Panc1 (cell line): Measurements from ENCODE around the gene ARHGEF12. TPM values are rescaled to one million over a fixed set of nuclear protein-coding genes. Genes with fewer than 3 reads are reported as not detected.

ENCODE experiments used
- ATAC-seq: fragments of 200-7000 bp; cut with Tn5 transposase; 2 replicates; pipeline ENCODE4 v1.9.1; 2020; ENCODE audit warnings: mild to moderate bottlenecking, moderate library complexity
- BruUV-seq: library from RNA; stranded (reverse); fragments of 400-500 nt; replicated peaks from 2 replicates; lab custom pipeline; 2021; lab: Mats Ljungman, UMichigan
- CTCF ChIA-PET: fragments of 300-600 bp; sonication (Branson Sonifier 250); formaldehyde crosslinking; loops from one replicate; lab custom pipeline; 2022; ENCODE audit warnings: antibody characterized with exemption; lab: Charles Lee
- POLR2A ChIA-PET: fragments of 300-600 bp; sonication (Branson Sonifier 250); formaldehyde crosslinking; loops from one replicate; lab custom pipeline; 2022; ENCODE audit warnings: antibody characterized with exemption; lab: Charles Lee
- DNase-seq: peaks from one replicate; pipeline ENCODE4 v3.0.0-alpha.2; 2010; ENCODE audit warnings: low read depth, low spot score
- H3K27ac ChIP-seq: 2 replicates; pipeline ENCODE4 v1.5.1; 2011; ENCODE audit warnings: mild to moderate bottlenecking, low read length, inconsistent platforms
- H3K27me3 ChIP-seq: fragments of 200-500 bp; sonication (Bioruptor generic); 2 replicates; pipeline ENCODE4 v1.6.0; 2014; ENCODE audit warnings: low read length, inconsistent platforms; ENCODE audit not compliant: control insufficient read depth, insufficient read depth
- H3K36me3 ChIP-seq: fragments of 200-500 bp; sonication (Bioruptor generic); 2 replicates; pipeline ENCODE4 v1.5.1; 2014; ENCODE audit warnings: inconsistent platforms, mild to moderate bottlenecking, low read length, moderate library complexity; ENCODE audit not compliant: control insufficient read depth, insufficient read depth
- H3K4me1 ChIP-seq: 2 replicates; pipeline ENCODE4 v1.5.1; 2011; ENCODE audit warnings: inconsistent platforms, mild to moderate bottlenecking, low read length, moderate library complexity; ENCODE audit not compliant: control insufficient read depth, insufficient read depth
- H3K4me3 ChIP-seq, 2 experiments: 2 replicates each; pipeline ENCODE4 v1.5.1; 2011 to 2012; ENCODE audit warnings: low read depth in 2 of 2, low read length in 2 of 2, mild to moderate bottlenecking in 2 of 2, inconsistent platforms in 1 of 2, moderate library complexity in 1 of 2
- H3K9me3 ChIP-seq: fragments of 200-500 bp; sonication (Bioruptor generic); 2 replicates; pipeline ENCODE4 v1.5.1; 2014; ENCODE audit warnings: low read depth, mild to moderate bottlenecking, inconsistent platforms, low read length, moderate library complexity; ENCODE audit not compliant: control insufficient read depth, insufficient read depth
- CTCF ChIP-seq: fragments of 450-650 bp; IDR thresholded peaks from 2 replicates; pipeline ENCODE4 v1.5.1; 2017; ENCODE audit warnings: mild to moderate bottlenecking
- POLR2AphosphoS5 ChIP-seq: IDR thresholded peaks from 2 replicates; pipeline ENCODE4 v1.6.1; 2012; ENCODE audit warnings: mild to moderate bottlenecking, low read depth, low read length, moderate library complexity
- REST ChIP-seq, 2 experiments: IDR thresholded peaks; 2 replicates each; pipeline ENCODE4 v1.6.1; 2011 to 2012; ENCODE audit warnings: low read depth in 2 of 2, control low read depth in 1 of 2, low read length in 1 of 2, mild to moderate bottlenecking in 1 of 2, moderate library complexity in 1 of 2; ENCODE audit not compliant: insufficient read depth in 1 of 2
- SIN3A ChIP-seq: IDR thresholded peaks from 2 replicates; pipeline ENCODE4 v1.6.1; 2012; ENCODE audit warnings: low read depth, mild to moderate bottlenecking, low read length, moderate library complexity, borderline replicate concordance; ENCODE audit not compliant: insufficient read depth
- TCF7L2 ChIP-seq: IDR thresholded peaks from 2 replicates; pipeline ENCODE4 v1.6.1; 2011; ENCODE audit warnings: mild to moderate bottlenecking, low read depth, low read length, inconsistent platforms
- in situ Hi-C: cut with HindIII; loops from 2 replicates; pipeline ENCODE4 v1.10.0; 2016; ENCODE audit warnings: low sequenced_read_pairs, low pct_unique_long_range_greater_than_20kb
- intact Hi-C: fragments of 100-400 bp; cut with micrococcal nuclease; formaldehyde crosslinking; loops from one replicate; pipeline ENCODE4 v1.10.0; 2022; ENCODE audit not compliant: unreplicated experiment
- total RNA-seq: library from RNA; stranded (reverse); gene quantifications from one replicate; pipeline ENCODE4 v1.2.1, GENCODE V29; 2021; ENCODE audit not compliant: unreplicated experiment

ARHGEF12 gene
- total RNA-seq, 1 experiment from 2014 or later: 182 TPM

GRCh38 chr11:120424970-120425332, 88.7 kb downstream of the ARHGEF12 start:
- H3K36me3 ChIP-seq: peaks cover 19% of the 10 kb centered on the region; the same call in 1 of the 2 replicates
- no TSS peak for BruUV-seq
- CTCF ChIA-PET: no interaction called here

GRCh38 chr11:120425527-120425926, 89.3 kb downstream of the ARHGEF12 start:
- peaks cover 43% of the 10 kb centered on the region for H3K4me1 ChIP-seq
- no peaks in the 10 kb centered on the region for H3K9me3 ChIP-seq
- no peak overlapping the region for H3K4me3 ChIP-seq
- no TSS peak for BruUV-seq
- POLR2A ChIA-PET: no interaction called here
- TF ChIP-seq POLR2AphosphoS5 (no peak), SIN3A (no peak), CTCF (no peak), TCF7L2 (no peak), REST (IDR thresholded peaks at IDR 0.05; ENCODE audit: insufficient read depth in 1 of 2, low read depth in 2 of 2, low read length in 1 of 2) (no peak)
- peaks cover 20% of the 10 kb centered on the region; the same call in 1 of the 2 replicates for H3K36me3 ChIP-seq
- in situ Hi-C loops (no loop called here), intact Hi-C loops (no loop called here)
- DNase-seq (no peak), ATAC-seq (no peak)
- H3K27ac ChIP-seq: no peak overlapping the region; the same call in none of the 2 replicates
- no peaks in the 10 kb centered on the region for H3K27me3 ChIP-seq
- CTCF ChIA-PET: no interaction called here

More at GRCh38 chr11:120424970-120425332, 88.7 kb downstream of the ARHGEF12 start:
- Histone ChIP-seq H3K9me3 (no peaks in the 10 kb centered on the region), H3K27ac (peak overlapping the region; percentile 66), H3K27me3 (no peaks in the 10 kb centered on the region), H3K4me1 (peaks cover 37% of the 10 kb centered on the region), H3K4me3 (peak overlapping the region; percentile 1 to 33; a peak in 3 of 4 replicates)
- POLR2A ChIA-PET: no interaction called here
- intact Hi-C loops (no loop called here), in situ Hi-C loops (no loop called here)
- ATAC-seq: peak; percentile 63
- TF ChIP-seq SIN3A (no peak), TCF7L2 (no peak), CTCF (no peak), POLR2AphosphoS5 (no peak), REST (IDR thresholded peaks at IDR 0.05; ENCODE audit: insufficient read depth in 1 of 2, low read depth in 2 of 2, low read length in 1 of 2) (no peak)
- DNase-seq: no peak
